Measurements from ENCODE around the gene NOVA1. TPM values are rescaled to one million over a fixed set of nuclear protein-coding genes. Genes with fewer than 3 reads are reported as not detected.

The NOVA1 gene
- polyA plus RNA-seq, 2 of the 4 experiments (the other 2 are of a cell fraction): 5.1 to 9.8 TPM

GRCh38 chr14:26595926-26596542 is 1.8 kb downstream of the NOVA1 start:
- no peak for FAIRE-seq
- no peak for ATAC-seq
- no peaks in the 10 kb centered on the region for H3K9me3 ChIP-seq
- H3K4me2 ChIP-seq: peak overlapping the region; percentile 70
- ChIA-PET CTCF (no interaction called here), POLR2A (no interaction called here)
- TF ChIP-seq ESRRA (IDR thresholded peaks at IDR 0.05; ENCODE audit: borderline replicate concordance, low read length) (no peak), HOXB5 (CRISPR knock-in tag; IDR thresholded peaks at IDR 0.05) (no peak), ZC3H11A (IDR thresholded peaks at IDR 0.05) (no peak), BCL3 (IDR thresholded peaks at IDR 0.05) (no peak), JUNB (IDR thresholded peaks at IDR 0.05) (no peak), RNF2 (IDR thresholded peaks at IDR 0.05; ENCODE audit: borderline replicate concordance, low read depth) (no peak), ELK1 (IDR thresholded peaks at IDR 0.05; ENCODE audit: low read depth, low read length) (no peak), RARB (CRISPR knock-in tag; IDR thresholded peaks at IDR 0.05) (no peak), CTCF (IDR thresholded peaks at IDR 0.05) (no peak), SREBF2 (IDR thresholded peaks at IDR 0.05) (no peak), EHMT2 (IDR thresholded peaks at IDR 0.05; ENCODE audit: low read depth) (no peak), MAFK (IDR thresholded peaks at IDR 0.05; ENCODE audit: partially characterized antibody) (no peak), GATA3 (IDR thresholded peaks at IDR 0.05; ENCODE audit: borderline replicate concordance) (no peak)
- peaks cover 12% of the 10 kb centered on the region; the same call in 2 of the 3 replicates for H3K4me1 ChIP-seq
- no peak for DNase-seq (ENCODE audit: low read depth in 1 of 2, low spot score in 1 of 2)
- WGBS (ENCODE audit: missing lambda C conversion rate): 30% methylated on average over 8 of the region's 8 CpGs
- H3K4me3 ChIP-seq: peak overlapping the region; percentile 60
- peak overlapping the region; percentile 89 to 95; a peak in 5 of 6 replicates for H3K27ac ChIP-seq

GRCh38 chr14:26594756-26595545 is 2.9 kb downstream of the NOVA1 start:
- no peak for DNase-seq (ENCODE audit: low read depth in 1 of 2, low spot score in 1 of 2)
- peak overlapping the region; percentile 70 for H3K4me2 ChIP-seq
- no peak for FAIRE-seq
- no peak overlapping the region for H3K27ac ChIP-seq
- CTCF ChIA-PET: no interaction called here
- H3K4me1 ChIP-seq: peaks cover 12% of the 10 kb centered on the region; the same call in 2 of the 3 replicates
- POLR2A ChIA-PET: no interaction called here
- WGBS (ENCODE audit: missing lambda C conversion rate): 90% methylated on average over 2 of the region's 2 CpGs
- H3K9me3 ChIP-seq: no peaks in the 10 kb centered on the region
- no peak for ATAC-seq
- no peak overlapping the region for H3K4me3 ChIP-seq
- no peak for TF ChIP-seq ELK1 (IDR thresholded peaks at IDR 0.05; ENCODE audit: low read depth, low read length)
- TF ChIP-seq CTCF (IDR thresholded peaks at IDR 0.05): no peak
- TF ChIP-seq PHF8 (IDR thresholded peaks at IDR 0.05; ENCODE audit: borderline replicate concordance, low read depth): no peak
- TF ChIP-seq REST (IDR thresholded peaks at IDR 0.05): no peak
- TF ChIP-seq TFCP2L1 (CRISPR knock-in tag; IDR thresholded peaks at IDR 0.05): no peak
- TF ChIP-seq CBX2 (IDR thresholded peaks at IDR 0.05; ENCODE audit: borderline replicate concordance, low read depth): no peak
- no peak for TF ChIP-seq ZC3H11A (IDR thresholded peaks at IDR 0.05)
- TF ChIP-seq RCOR1 (IDR thresholded peaks at IDR 0.05; ENCODE audit: low read depth, low read length): no peak
- TF ChIP-seq BCL3 (IDR thresholded peaks at IDR 0.05): no peak
- TF ChIP-seq ZSCAN20 (CRISPR knock-in tag; IDR thresholded peaks at IDR 0.05): no peak
- TF ChIP-seq EHF (CRISPR knock-in tag; IDR thresholded peaks at IDR 0.05): no peak
